ENCODE data around the gene ASTN1. TPM values are rescaled to one million over a fixed set of nuclear protein-coding genes. Genes with fewer than 3 reads are reported as not detected.
A peak's percentile ranks its signal among the peaks of the same experiment; 100 is the strongest.

The ASTN1 gene
- total RNA-seq, 6 experiments from 2014 or later, result not detected

GRCh38 chr1:176849281-176849680, 315.2 kb downstream of the ASTN1 start:
- Mint-ChIP-seq H3K4me3 (no peak overlapping the region), H3K27me3 (ENCODE audit: insufficient read depth) (no peaks in the 10 kb centered on the region), H3K27ac (no peak overlapping the region), H3K9me3 (peaks cover 28% of the 10 kb centered on the region), H3K4me1 (ENCODE audit: low read depth) (no peaks in the 10 kb centered on the region), H3K36me3 (ENCODE audit: low read depth) (no peaks in the 10 kb centered on the region)
- no peak for DNase-seq
- TF ChIP-seq CTCF (IDR thresholded peaks at IDR 0.05), result no peak

GRCh38 chr1:176847052-176847451, 317.5 kb downstream of the ASTN1 start:
- TF ChIP-seq CTCF (IDR thresholded peaks at IDR 0.05), result no peak
- DNase-seq, result no peak
- no peaks in the 10 kb centered on the region for H3K27me3 Mint-ChIP-seq (ENCODE audit: insufficient read depth)
- H3K9me3 Mint-ChIP-seq, result peaks cover 28% of the 10 kb centered on the region
- H3K4me3 Mint-ChIP-seq, result no peak overlapping the region
- no peaks in the 10 kb centered on the region for H3K36me3 Mint-ChIP-seq (ENCODE audit: low read depth)
- H3K4me1 Mint-ChIP-seq (ENCODE audit: low read depth), result no peaks in the 10 kb centered on the region
- no peak overlapping the region for H3K27ac Mint-ChIP-seq

- H3K27me3 Mint-ChIP-seq (ENCODE audit: insufficient read depth), result no peaks in the 10 kb centered on the region
- no peaks in the 10 kb centered on the region for H3K36me3 Mint-ChIP-seq (ENCODE audit: low read depth)
- H3K9me3 Mint-ChIP-seq, result peaks cover 24% of the 10 kb centered on the region
- no peak overlapping the region for H3K4me3 Mint-ChIP-seq
- H3K4me1 Mint-ChIP-seq (ENCODE audit: low read depth), result no peaks in the 10 kb centered on the region
- H3K27ac Mint-ChIP-seq, result no peak overlapping the region
- TF ChIP-seq CTCF (IDR thresholded peaks at IDR 0.05), result peak; percentile 64
- peak; percentile 17 for DNase-seq
These were observed 320.9 kb downstream of the ASTN1 start for GRCh38 chr1:176843352-176844297.

- Mint-ChIP-seq H3K4me1 (ENCODE audit: low read depth) (no peaks in the 10 kb centered on the region), H3K36me3 (ENCODE audit: low read depth) (no peaks in the 10 kb centered on the region), H3K27ac (no peak overlapping the region), H3K4me3 (no peak overlapping the region), H3K9me3 (peaks cover 24% of the 10 kb centered on the region), H3K27me3 (ENCODE audit: insufficient read depth) (no peaks in the 10 kb centered on the region)
- no peak for TF ChIP-seq CTCF (IDR thresholded peaks at IDR 0.05)
- DNase-seq, result no peak
These were observed 323.3 kb downstream of the ASTN1 start for GRCh38 chr1:176841238-176841637.

- no peaks in the 10 kb centered on the region for H3K27me3 Mint-ChIP-seq (ENCODE audit: insufficient read depth)
- no peak for TF ChIP-seq CTCF (IDR thresholded peaks at IDR 0.05)
- no peak for DNase-seq
- H3K9me3 Mint-ChIP-seq, result peaks cover 25% of the 10 kb centered on the region
- H3K36me3 Mint-ChIP-seq (ENCODE audit: low read depth), result no peaks in the 10 kb centered on the region
- H3K27ac Mint-ChIP-seq, result no peak overlapping the region
- H3K4me3 Mint-ChIP-seq, result no peak overlapping the region
- H3K4me1 Mint-ChIP-seq (ENCODE audit: low read depth), result no peaks in the 10 kb centered on the region
These were observed 325.3 kb downstream of the ASTN1 start for GRCh38 chr1:176839216-176839615.

Measured in HFFc6 (cell line).